AG04449 (cell line): Measurements from ENCODE around the gene DRG2.

Experiments used
- CTCF ChIA-PET: fragments of 350-600 bp; formaldehyde crosslinking; extraction: SDS; loops from one replicate; lab custom pipeline; 2021; ENCODE audit warnings: antibody characterized with exemption; lab: Yijun Ruan, JAX
- POLR2A ChIA-PET: fragments of 400-600, 350-600 bp; formaldehyde crosslinking; extraction: SDS; loops from one replicate; lab custom pipeline; 2020; ENCODE audit warnings: antibody characterized with exemption, inconsistent platforms; lab: Yijun Ruan, JAX
- DNase-seq: peaks from one replicate; pipeline ENCODE4 v3.0.0-alpha.2; 2010; ENCODE audit warnings: low read depth, low spot score
- H3K4me3 ChIP-seq: 2 replicates; pipeline ENCODE4 v1.5.1; 2011; ENCODE audit warnings: low read depth, mild to moderate bottlenecking, control low read depth, low read length
- TF ChIP-seq, protein P1 (sequence below): IDR thresholded peaks from one replicate; pipeline ENCODE4 v1.5.1; 2011; ENCODE audit warnings: mild to moderate bottlenecking, moderate library complexity, low read length, control low read depth, inconsistent platforms; ENCODE audit not compliant: insufficient read depth; ENCODE audit errors: missing control alignments

The DRG2 gene

DNA sequence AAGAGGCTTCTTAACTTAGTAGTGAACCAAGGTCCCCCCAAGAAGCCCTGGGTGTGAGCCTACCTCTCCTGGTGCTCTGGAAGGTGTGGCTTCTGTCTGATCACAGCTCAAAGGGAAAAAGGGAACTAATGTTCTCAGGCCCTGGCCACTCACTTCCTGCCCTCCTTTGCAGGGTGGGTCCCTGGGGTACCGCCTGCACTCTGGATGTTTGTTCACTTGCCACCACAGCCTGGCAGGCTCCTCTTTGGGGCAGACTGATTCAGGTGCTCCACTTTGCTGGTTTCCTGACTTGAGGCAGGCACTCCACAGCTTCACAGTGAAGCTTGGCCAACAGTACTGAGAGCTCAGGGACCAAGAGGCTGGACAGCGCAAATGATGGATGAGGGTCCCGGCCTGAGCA, 14.9 kb downstream of the DRG2 start:
- CTCF ChIA-PET, result no interaction called here
- POLR2A ChIA-PET, result no interaction called here
- DNase-seq, result no peak
- no peak overlapping the region for H3K4me3 ChIP-seq
- TF ChIP-seq, protein P1, sequence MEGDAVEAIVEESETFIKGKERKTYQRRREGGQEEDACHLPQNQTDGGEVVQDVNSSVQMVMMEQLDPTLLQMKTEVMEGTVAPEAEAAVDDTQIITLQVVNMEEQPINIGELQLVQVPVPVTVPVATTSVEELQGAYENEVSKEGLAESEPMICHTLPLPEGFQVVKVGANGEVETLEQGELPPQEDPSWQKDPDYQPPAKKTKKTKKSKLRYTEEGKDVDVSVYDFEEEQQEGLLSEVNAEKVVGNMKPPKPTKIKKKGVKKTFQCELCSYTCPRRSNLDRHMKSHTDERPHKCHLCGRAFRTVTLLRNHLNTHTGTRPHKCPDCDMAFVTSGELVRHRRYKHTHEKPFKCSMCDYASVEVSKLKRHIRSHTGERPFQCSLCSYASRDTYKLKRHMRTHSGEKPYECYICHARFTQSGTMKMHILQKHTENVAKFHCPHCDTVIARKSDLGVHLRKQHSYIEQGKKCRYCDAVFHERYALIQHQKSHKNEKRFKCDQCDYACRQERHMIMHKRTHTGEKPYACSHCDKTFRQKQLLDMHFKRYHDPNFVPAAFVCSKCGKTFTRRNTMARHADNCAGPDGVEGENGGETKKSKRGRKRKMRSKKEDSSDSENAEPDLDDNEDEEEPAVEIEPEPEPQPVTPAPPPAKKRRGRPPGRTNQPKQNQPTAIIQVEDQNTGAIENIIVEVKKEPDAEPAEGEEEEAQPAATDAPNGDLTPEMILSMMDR, result no peak

- CTCF ChIA-PET, result no interaction called here
These were observed 17.3 kb downstream of the DRG2 start for GRCh38 chr17:18105027-18105426.

DNA sequence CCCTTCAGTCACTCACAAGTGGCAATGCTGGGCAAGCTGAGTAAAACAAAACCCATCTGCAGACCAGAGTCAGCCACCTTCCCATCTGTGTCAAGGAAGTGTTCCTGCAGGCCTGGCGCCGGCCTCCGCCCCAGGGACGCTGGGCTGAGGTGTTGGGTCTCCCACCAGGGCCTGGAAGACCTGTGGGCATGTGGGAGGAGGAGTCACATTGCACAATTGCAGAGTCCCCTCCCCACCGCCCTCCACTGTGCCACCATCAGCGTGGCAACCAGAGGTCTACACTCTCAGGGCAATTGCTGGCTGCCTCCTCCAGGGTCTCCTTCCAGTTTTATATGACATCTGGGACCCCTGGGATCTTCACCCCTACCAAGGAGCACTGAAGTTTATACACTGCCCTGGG, 17.8 kb downstream of the DRG2 start:
- no peak overlapping the region for H3K4me3 ChIP-seq
- ChIA-PET POLR2A (no interaction called here), CTCF (no interaction called here)
- TF ChIP-seq, protein P1, result no peak
- no peak for DNase-seq

More at GRCh38 chr17:18105027-18105426, 17.3 kb downstream of the DRG2 start:
- no peak for DNase-seq
- TF ChIP-seq, protein P1, result no peak
- POLR2A ChIA-PET, result no interaction called here
- H3K4me3 ChIP-seq, result no peak overlapping the region

- DNase-seq, result no peak
- ChIA-PET CTCF (no interaction called here), POLR2A (no interaction called here)
- TF ChIP-seq, protein P1, result no peak
- no peak overlapping the region for H3K4me3 ChIP-seq
These were observed 18.5 kb downstream of the DRG2 start for GRCh38 chr17:18106211-18106610.

DNA sequence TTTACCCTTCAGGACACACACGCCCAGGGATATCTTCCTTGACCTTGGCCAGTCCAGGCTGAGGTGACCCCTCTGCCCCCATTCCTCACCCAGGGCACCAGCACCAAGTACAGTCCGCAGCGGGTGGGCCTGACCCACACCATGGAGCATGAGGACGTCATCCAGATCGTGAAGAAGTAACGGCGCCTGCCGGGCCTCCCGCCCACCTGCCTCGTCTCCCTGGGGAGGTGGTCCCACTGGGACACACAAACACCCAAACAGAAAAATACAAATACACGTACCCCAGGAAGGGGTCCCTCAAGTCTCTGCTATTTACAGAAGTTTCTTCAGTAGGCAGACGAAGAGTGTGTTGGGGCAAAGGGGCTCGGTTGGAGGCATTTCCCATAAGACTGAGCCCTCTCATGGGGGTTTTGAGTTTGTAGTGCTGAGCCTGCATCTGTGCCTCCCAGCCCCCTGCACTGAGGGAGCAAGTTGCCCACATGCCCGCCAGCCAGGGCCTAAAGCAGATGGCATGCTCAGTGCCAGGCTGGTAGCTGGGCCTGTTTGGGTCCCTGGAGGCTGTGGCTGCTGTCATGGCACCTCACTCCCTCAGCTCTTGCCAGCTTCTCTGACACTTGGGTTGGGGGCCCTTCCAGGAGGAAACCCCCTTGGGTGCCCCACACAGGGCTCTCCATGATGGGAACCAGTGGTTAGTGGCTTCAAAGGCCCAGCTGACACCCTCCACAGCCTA, 19.5 kb downstream of the DRG2 start:
- TF ChIP-seq, protein P1, result no peak
- no peak overlapping the region for H3K4me3 ChIP-seq
- POLR2A ChIA-PET, result no interaction called here
- CTCF ChIA-PET, result no interaction called here
- no peak for DNase-seq

- TF ChIP-seq, protein P1, result no peak
- CTCF ChIA-PET, result no interaction called here
- POLR2A ChIA-PET, result no interaction called here
- no peak overlapping the region for H3K4me3 ChIP-seq
- no peak for DNase-seq
These were observed 20.2 kb downstream of the DRG2 start for GRCh38 chr17:18107971-18108370.
